ENCODE results near the gene BTBD17. TPM values are rescaled to one million over a fixed set of nuclear protein-coding genes. Genes with fewer than 3 reads are reported as not detected.

BTBD17 gene
- polyA plus RNA-seq, 1 of the 3 experiments (the other 2 are of a cell fraction), result not detected

- 47% methylated on average over 10 of the region's 10 CpGs for WGBS (ENCODE audit: low lambda C conversion rate)
- no peak overlapping the region for H3K4me2 ChIP-seq
- no peak for DNase-seq
- peaks cover 0 to 2% of the 10 kb centered on the region in 2 experiments; a peak in 1 of 4 replicates for H3K4me1 ChIP-seq (ENCODE audit: control insufficient read depth in 1 of 2, insufficient read depth in 2 of 2, low read depth in 1 of 2, low read length in 1 of 2)
- no peak overlapping the region for H3K4me3 ChIP-seq (ENCODE audit: low read depth in 2 of 2, low read length in 1 of 2)
- H3F3A ChIP-seq (replicated peaks; ENCODE audit: insufficient read depth), result no peaks in the 10 kb centered on the region
- H3K79me2 ChIP-seq (ENCODE audit: insufficient read depth), result no peaks in the 10 kb centered on the region
- no peak overlapping the region for H3K9ac ChIP-seq
- H2AFZ ChIP-seq (ENCODE audit: low read depth), result no peak overlapping the region
- no peaks in the 10 kb centered on the region for H4K20me1 ChIP-seq (ENCODE audit: insufficient read depth)
- TF ChIP-seq CTCF (IDR thresholded peaks at IDR 0.05) (no peak), REST (IDR thresholded peaks at IDR 0.05; ENCODE audit: low read depth, low read length) (no peak), RXRA (IDR thresholded peaks at IDR 0.05; ENCODE audit: borderline replicate concordance, low read depth) (no peak), FOXJ3 (CRISPR knock-in tag; IDR thresholded peaks at IDR 0.05) (no peak), NRF1 (IDR thresholded peaks at IDR 0.05; ENCODE audit: low read depth, low read length) (no peak), FOXM1 (IDR thresholded peaks at IDR 0.05; ENCODE audit: low read depth) (no peak), FOSL2 (IDR thresholded peaks at IDR 0.05; ENCODE audit: borderline replicate concordance, low read depth) (no peak), CHD2 (IDR thresholded peaks at IDR 0.05; ENCODE audit: low read length, partially characterized antibody) (no peak), JUND (IDR thresholded peaks at IDR 0.05) (no peak), SIN3A (IDR thresholded peaks at IDR 0.05; ENCODE audit: borderline replicate concordance, low read depth, low read length) (no peak), ELF1 (IDR thresholded peaks at IDR 0.05) (no peak), GATA2 (CRISPR knock-in tag; IDR thresholded peaks at IDR 0.05) (no peak), RCOR1 (IDR thresholded peaks at IDR 0.05; ENCODE audit: low read length) (no peak), MAX (IDR thresholded peaks at IDR 0.05; ENCODE audit: low read depth) (no peak), EZH2phosphoT487 (IDR thresholded peaks at IDR 0.05; ENCODE audit: borderline replicate concordance, low read depth) (no peak), TEAD4 (IDR thresholded peaks at IDR 0.05; ENCODE audit: borderline replicate concordance, insufficient read depth) (no peak), USF1 (IDR thresholded peaks at IDR 0.05; ENCODE audit: borderline replicate concordance, low read depth) (no peak), POLR2AphosphoS5 (IDR thresholded peaks at IDR 0.05; ENCODE audit: low read depth, low read length) (no peak), TAF1 (IDR thresholded peaks at IDR 0.05; ENCODE audit: borderline replicate concordance, low read depth, low read length) (no peak)
- POLR2A ChIA-PET, result no interaction called here
- no peaks in the 10 kb centered on the region for H3K9me3 ChIP-seq
- no peaks in the 10 kb centered on the region for H3K9me2 ChIP-seq
- CTCF ChIA-PET, result interaction anchor here (0.6 to 12.6 kb wide), 21 partner anchors 11 to 154 kb away, joined by 3 to 194 read pairs (median 7); partner anchors contain the start of genes BTBD17, CD300A and GPR142
- no peaks in the 10 kb centered on the region for H3K27me3 ChIP-seq (ENCODE audit: insufficient read depth)
- H3K36me3 ChIP-seq (replicated peaks in 1 of 2; ENCODE audit: control insufficient read depth in 1 of 2, insufficient read depth in 2 of 2, low read length in 1 of 2), result no peaks in the 10 kb centered on the region
- H3K27ac ChIP-seq (ENCODE audit: low read depth in 2 of 2, low read length in 1 of 2), result no peak overlapping the region
Measured at GRCh38 chr17:74353446-74354060, 8.1 kb downstream of the BTBD17 start.
